Activated naive CD4-positive, alpha-beta T cell treated with anti-CD3 and anti-CD28 coated beads, Interleukin-2, amount 50 U/mL, for 72 hours (primary cell): ENCODE measurements around the gene PLEKHA7. TPM values are rescaled to one million over a fixed set of nuclear protein-coding genes. Genes with fewer than 3 reads are reported as not detected.
"Not testable (repeated sequence)": the region's sequence is repeated elsewhere in the genome, so short reads cannot be mapped to it uniquely, and the experiment has no call there.

Source experiments
- ATAC-seq, 2 donors: fragments of 150-1000 bp; cut with Tn5 transposase; 2 replicates each; pipeline ENCODE4 v1.10.0; 2021; ENCODE audit warnings: mild to moderate bottlenecking in 2 of 2, moderate library complexity in 2 of 2
- DNase-seq, 2 donors: peaks; one replicate each; pipeline ENCODE4 v3.0.0; 2021 to 2022; ENCODE audit warnings: low spot score in 2 of 2
- H3K27ac Mint-ChIP-seq, 2 donors: one replicate each; pipeline ENCODE4 v1.8.0; 2022; ENCODE audit warnings: mild to moderate bottlenecking in 2 of 2, mixed read lengths in 2 of 2
- H3K36me3 Mint-ChIP-seq, 2 donors: one replicate each; pipeline ENCODE4 v1.8.0; 2022; ENCODE audit warnings: mixed read lengths in 2 of 2
- H3K9me3 Mint-ChIP-seq, 2 donors: one replicate each; pipeline ENCODE4 v1.8.0; 2022; ENCODE audit warnings: mixed read lengths in 2 of 2
- total RNA-seq, 2 donors: library from RNA; stranded (reverse); gene quantifications; one replicate each; pipeline ENCODE4 v1.2.3, GENCODE V29; 2022

Gene PLEKHA7
- total RNA-seq, 2 donors from 2014 or later, result 3.6 to 5.7 TPM

DNA sequence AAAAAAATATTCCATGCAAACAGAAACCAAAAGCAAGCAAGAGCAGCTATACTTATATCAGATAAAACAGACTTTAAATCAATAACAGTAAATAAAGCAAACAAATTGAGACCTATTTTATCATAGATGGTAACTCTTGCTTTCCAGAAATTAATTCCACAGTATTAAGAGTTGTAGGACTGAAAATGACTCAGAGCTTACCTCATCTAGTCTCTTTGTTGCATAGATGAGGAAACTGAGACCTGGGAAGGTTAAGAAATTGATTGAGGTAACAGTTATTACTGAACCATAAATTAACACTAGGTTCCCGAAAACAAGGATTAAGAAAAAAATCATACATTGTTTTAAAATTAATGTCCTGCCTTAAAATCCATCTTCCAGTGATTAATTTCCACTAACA lies 123.8 kb downstream of the PLEKHA7 start:
- Mint-ChIP-seq H3K27ac (no peak overlapping the region), H3K36me3 (peaks cover 0 to 25% of the 10 kb centered on the region in 2 donors), H3K9me3 (peaks cover 0 to 20% of the 10 kb centered on the region in 2 donors)
- ATAC-seq (no peak), DNase-seq (no peak)

DNA sequence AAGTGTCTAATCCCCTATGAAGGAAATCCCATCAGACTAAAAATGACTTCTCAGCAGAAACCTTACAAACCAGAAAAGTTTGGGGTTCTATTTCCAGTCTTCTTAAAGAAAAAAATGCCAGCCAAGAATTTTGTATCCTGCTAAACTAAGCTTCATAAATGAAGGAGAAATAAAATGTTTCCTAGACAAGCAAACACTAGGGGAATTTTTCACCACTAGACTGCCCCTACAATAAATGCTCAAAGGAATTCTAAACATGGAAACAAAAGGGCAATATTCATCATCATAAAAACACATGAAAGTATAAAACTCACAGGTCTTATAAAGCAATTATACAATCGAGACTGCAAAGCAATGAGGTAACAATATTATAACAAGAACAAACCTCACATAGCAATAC lies 124.3 kb downstream of the PLEKHA7 start:
- Mint-ChIP-seq H3K36me3 (peaks cover 0 to 25% of the 10 kb centered on the region in 2 donors), H3K27ac (no peak overlapping the region), H3K9me3 (peaks cover 0 to 20% of the 10 kb centered on the region in 2 donors)
- DNase-seq, result no peak
- ATAC-seq, result no peak

DNA sequence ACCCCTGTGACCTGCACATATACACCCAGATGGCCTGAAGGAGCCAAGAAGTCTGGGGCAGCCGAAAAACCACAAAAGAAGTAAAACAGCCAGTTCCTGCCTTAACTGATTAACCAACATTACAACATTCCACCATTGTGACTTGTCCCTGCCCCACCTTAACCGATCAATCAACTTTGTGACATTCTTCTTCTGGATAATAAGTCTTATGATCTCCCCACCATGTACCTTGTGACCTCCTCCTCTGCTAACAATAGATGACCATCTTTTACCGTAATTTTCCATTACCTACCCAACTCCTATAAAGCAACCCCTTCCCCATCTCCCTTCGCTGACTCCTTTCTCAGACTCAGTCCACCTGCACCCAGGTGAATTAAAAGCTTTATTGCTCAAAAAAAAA lies 125.2 kb downstream of the PLEKHA7 start:
- H3K9me3 Mint-ChIP-seq, result peaks cover 0 to 20% of the 10 kb centered on the region in 2 donors
- H3K36me3 Mint-ChIP-seq, result peaks cover 0 to 20% of the 10 kb centered on the region in 2 donors
- not testable (repeated sequence) for ATAC-seq, H3K27ac Mint-ChIP-seq, DNase-seq

DNA sequence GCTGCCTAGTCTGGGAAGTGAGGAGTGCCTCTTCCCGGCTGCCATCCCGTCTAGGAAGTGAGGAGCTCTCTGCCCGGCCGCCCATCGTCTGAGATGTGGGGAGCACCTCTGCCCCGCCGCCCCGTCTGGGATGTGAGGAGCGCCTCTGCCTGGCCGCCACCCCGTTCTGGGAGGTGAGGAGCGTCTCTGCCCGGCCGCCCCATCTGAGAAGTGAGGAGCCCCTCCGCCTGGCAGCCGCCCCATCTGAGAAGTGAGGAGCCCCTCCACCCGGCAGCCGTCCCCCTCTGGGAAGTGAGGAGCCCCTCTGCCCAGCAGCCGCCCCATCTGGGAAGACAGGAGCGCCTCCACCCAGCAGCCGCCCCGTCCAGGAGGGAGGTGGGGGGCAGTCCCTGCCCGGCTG lies 126.3 kb downstream of the PLEKHA7 start:
- Mint-ChIP-seq H3K9me3 (peaks cover 0 to 20% of the 10 kb centered on the region in 2 donors), H3K36me3 (peaks cover 0 to 20% of the 10 kb centered on the region in 2 donors)
- not testable (repeated sequence) for ATAC-seq, DNase-seq, H3K27ac Mint-ChIP-seq

DNA sequence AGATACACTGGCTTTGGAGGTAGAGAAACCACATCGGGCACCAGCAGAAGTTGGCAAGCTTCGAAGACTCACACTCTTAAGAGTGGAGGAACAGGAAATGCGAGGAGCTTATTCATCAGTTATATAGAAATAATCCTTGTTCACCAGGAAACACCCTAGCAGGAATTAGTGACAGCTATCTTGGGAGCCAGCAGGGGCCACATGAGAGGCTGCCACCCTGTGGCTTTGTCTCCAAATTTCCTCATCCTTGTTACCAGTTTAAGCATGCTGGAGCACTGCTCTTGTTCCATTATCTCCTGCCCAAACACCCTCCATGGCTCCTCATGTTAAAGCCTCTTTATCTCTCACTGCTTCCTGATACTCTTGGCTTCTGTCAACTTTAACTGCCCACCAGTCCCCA lies 131.0 kb downstream of the PLEKHA7 start:
- no peaks in the 10 kb centered on the region for H3K36me3 Mint-ChIP-seq

DNA sequence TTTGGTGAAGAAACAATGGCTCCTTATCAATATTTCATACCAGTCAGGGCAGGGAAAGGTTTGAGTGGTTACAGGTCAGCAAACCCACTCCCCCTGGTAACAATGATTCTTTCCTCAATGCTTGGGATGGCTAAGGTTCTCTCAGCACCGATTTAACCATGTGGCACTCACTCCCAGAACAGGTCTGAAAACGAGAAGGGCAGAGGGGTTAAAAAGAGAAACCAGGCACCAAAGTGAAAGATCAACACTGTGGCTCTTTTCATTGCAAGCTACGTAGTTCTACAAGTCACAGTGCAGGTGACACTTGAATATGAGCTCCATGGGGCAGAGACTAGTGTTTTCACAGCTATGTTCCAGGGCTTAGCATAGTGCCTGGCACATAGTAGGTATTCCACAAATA lies 132.4 kb downstream of the PLEKHA7 start:
- H3K36me3 Mint-ChIP-seq, result no peaks in the 10 kb centered on the region
- ATAC-seq, result no peak
- peak overlapping the region in 1 of 2 donors; percentile 73 for H3K27ac Mint-ChIP-seq

More for the DNA sequence above, 131.0 kb downstream of the PLEKHA7 start:
- peak in 1 of 2 donors; percentile 28 for ATAC-seq
- Mint-ChIP-seq H3K9me3 (no peaks in the 10 kb centered on the region), H3K27ac (no peak overlapping the region)
- no peak for DNase-seq

DNA sequence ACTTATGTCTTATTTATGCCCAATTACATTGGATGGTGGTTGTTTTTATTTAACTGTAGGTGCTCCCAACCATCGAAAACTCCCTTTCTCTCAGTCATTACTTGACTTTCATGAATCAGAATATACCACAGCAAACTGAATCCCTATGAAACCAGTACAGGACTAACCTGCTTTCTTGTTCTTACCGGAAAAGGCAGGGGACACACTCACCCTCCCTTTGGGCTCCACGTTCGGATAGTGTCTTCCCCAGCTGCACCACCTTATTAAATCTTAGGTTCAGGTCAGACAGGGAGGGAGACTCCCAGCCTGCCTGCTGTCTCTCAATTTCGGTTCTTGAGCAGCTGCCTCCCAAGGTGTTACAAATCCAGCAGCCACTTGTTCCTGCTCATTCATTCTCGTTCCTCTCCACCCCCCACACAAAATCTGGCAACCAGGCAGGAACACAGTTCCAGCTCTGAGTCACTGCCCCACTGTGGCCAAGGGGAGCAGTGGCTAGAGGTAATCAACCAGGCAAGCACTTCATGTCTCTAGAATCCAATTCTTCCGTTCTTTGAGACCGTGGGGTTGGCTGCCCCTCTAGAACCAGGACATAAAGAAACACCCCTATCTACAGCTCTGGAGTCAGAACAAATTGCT lies 133.0 kb downstream of the PLEKHA7 start:
- DNase-seq (no peak), ATAC-seq (peak; percentile 32 to 36)
- Mint-ChIP-seq H3K36me3 (no peaks in the 10 kb centered on the region), H3K9me3 (no peaks in the 10 kb centered on the region), H3K27ac (peak overlapping the region in 1 of 2 donors; percentile 73)

More for the DNA sequence above, 132.4 kb downstream of the PLEKHA7 start:
- DNase-seq, result no peak
- H3K9me3 Mint-ChIP-seq, result no peaks in the 10 kb centered on the region

DNA sequence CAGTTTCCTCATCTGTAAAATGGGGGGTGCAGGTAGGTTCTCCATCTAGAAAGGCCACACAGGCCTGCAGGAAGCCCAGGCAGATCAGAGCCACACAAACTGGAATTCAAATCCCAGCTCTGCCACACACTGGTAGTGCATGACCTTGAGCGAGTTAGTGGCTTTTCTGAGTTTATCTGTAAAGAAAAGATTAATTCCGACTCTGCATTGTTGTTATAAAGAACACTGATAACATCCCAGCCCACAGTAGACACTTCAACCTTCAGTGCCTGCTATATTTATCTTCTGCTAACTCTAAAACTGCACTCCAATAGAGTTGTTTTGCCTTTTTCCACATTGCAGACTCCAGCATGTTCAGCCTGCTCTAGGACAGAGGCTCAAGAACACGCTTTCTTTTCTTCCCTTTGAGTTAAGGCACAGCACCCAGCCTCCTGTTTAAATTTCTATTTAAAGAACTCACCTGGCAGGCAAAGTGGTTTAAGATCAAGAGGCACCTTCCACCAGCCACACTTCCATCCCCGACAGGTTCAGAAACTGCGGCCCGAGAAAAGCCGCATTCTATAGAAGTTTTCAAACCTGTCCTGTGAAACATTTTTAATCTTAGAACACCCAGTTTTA lies 133.9 kb downstream of the PLEKHA7 start:
- ATAC-seq (no peak), DNase-seq (no peak)
- no peaks in the 10 kb centered on the region for H3K36me3 Mint-ChIP-seq
- H3K27ac Mint-ChIP-seq, result no peak overlapping the region
- H3K9me3 Mint-ChIP-seq, result no peaks in the 10 kb centered on the region

DNA sequence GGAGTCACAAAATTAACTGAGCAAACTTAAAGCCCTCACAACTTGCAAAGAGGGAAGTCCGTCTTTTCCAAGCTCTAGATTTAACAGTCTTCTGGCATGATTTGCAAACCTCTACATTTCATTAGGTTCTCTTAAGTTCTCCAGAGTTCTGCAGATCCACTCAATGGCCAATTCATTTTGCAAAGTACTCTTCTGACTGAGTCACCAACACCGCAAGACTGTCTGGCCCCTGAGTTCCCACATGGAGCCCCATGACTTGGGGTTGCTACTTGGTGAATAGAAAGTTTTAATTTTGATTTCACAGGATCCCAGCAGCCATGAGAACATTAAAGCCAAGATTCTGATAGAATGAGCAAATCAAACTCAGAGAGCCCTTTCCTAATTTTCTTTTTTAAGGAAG lies 134.5 kb downstream of the PLEKHA7 start:
- Mint-ChIP-seq H3K9me3 (no peaks in the 10 kb centered on the region), H3K27ac (no peak overlapping the region), H3K36me3 (no peaks in the 10 kb centered on the region)
- DNase-seq (no peak), ATAC-seq (no peak)

DNA sequence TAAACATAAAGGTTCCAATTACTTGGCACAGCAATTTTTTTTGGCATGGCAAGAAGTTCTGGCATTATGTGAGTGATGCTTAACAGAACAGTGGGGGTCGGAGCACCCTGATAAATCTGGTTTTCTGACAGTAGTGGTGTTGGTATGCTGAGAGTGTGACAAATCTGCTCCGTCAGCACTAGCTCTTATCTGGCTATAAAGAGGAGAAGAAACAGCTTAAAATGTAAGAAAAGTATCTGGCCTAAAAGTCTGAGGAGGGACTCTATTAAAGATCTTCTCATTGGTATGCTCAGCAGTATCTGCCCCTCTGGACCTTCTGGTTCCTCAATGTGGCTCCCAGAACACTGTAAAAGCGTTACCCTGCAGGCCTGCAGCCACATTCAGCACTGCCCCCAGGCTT lies 137.4 kb downstream of the PLEKHA7 start:
- DNase-seq, result no peak
- H3K9me3 Mint-ChIP-seq, result no peaks in the 10 kb centered on the region

DNA sequence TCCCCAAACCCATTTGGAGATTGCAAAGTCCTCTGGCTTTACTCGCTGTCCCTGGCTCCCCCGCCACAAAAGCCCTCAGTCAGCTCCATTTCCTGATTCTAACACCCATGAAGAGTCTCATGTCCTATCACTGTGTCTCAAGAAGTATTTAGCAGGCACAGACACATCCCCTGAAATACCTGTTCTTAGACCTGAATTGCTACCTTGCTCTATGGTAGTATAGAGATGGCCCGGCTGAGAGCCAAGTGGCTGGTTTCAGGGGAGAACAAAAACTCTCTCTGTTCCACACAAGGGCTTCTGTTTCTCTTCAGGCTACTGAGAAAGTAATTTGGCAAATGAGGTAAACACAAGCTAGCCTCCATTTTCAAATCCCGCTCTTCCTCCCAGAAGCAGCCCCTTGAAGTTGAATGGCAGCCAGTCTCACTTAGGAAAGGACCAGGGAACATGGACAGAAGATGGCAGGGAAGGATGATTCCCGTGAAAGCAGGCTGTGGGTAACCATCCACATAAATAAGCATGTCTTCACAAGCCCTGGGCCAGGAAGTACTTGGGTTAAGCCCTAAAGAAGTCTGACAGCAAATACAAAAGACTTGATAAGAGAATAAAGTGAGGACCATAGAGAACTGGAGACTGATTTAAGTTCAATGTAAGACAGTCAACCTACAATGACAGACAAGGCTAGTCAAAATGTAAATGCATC lies 138.0 kb downstream of the PLEKHA7 start:
- Mint-ChIP-seq H3K36me3 (no peaks in the 10 kb centered on the region), H3K9me3 (no peaks in the 10 kb centered on the region), H3K27ac (no peak overlapping the region)
- ATAC-seq (no peak), DNase-seq (no peak)

More for the DNA sequence above, 137.4 kb downstream of the PLEKHA7 start:
- H3K27ac Mint-ChIP-seq, result no peak overlapping the region
- no peak for ATAC-seq
- no peaks in the 10 kb centered on the region for H3K36me3 Mint-ChIP-seq

DNA sequence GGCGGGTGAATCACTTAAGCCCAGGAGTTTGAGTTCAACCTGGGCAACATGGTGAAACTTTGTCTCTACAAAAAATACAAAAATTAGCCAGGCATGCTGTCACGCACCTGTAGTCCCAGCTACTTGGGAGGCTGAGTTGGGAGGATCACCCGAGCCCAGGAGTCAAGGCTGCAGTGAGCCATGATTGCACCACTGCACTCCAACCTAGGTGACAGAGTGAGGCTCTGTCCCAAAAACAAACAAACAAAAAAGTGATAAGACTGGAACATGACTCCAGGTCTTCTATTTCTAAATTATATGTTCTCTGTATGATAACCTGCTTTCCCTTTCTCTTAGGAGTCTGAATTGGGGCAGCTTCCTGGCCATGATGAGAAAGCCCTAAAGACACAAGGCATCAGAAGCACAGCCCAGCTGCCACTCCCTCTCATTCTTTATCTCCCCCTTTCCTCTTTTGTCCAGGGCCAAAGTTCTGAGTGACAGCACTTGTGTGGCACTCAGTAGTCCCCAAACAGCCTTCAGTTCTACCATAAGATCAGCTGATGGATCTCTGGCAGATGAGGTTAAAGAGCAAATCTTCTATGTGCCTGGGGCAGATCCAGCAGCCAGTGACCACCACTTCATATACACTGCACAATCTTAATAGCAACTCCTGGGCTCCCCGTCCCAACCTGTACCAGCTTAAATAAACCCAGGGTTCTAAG lies 139.8 kb downstream of the PLEKHA7 start:
- H3K9me3 Mint-ChIP-seq, result no peaks in the 10 kb centered on the region
- H3K36me3 Mint-ChIP-seq, result no peaks in the 10 kb centered on the region
- ATAC-seq, result no peak
- DNase-seq, result no peak
- H3K27ac Mint-ChIP-seq, result peak overlapping the region in 1 of 2 donors; percentile 37

DNA sequence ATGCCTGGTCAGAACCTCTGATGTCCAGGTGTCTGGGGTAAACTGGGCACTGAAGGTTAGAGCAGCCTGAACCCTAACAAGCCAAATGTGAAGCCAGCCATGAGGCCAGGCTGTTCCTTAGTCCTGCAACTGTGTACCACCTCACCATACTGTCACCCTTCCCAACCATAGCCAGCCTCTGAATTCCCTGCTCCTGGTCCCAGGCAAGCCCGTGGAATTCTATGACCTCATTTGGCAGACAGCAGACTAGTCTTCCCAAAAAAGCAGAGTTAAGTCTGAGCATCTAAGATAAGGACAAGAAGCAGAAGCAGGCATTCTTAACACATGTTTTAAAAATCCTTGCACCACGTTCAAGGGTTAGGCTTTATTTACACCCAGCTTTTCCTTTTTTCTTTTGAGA lies 140.9 kb downstream of the PLEKHA7 start:
- no peaks in the 10 kb centered on the region for H3K9me3 Mint-ChIP-seq
- H3K27ac Mint-ChIP-seq, result no peak overlapping the region
- no peak for ATAC-seq

DNA sequence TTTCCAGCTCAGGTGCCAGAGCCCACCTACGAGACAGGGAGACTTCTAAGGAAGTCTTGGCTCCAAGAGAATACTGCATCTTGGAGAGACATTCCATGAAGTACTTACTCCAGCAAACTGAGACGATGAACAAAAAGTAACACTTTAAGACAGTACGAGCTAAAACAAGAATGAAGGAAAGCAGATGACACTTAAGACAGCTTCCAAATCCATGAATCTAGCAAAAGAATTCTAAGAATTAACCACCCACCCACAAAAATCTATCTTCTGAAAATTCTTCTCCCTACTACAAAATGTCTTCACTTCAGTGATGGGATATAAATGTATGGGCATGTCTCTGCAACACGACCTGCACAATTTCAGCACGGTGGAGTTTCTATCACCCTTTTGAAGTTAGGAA lies 142.8 kb downstream of the PLEKHA7 start:
- no peak for ATAC-seq
- H3K27ac Mint-ChIP-seq, result no peak overlapping the region
- peaks cover 0 to 6% of the 10 kb centered on the region in 2 donors for H3K36me3 Mint-ChIP-seq

More for the DNA sequence above, 140.9 kb downstream of the PLEKHA7 start:
- no peaks in the 10 kb centered on the region for H3K36me3 Mint-ChIP-seq
- no peak for DNase-seq

DNA sequence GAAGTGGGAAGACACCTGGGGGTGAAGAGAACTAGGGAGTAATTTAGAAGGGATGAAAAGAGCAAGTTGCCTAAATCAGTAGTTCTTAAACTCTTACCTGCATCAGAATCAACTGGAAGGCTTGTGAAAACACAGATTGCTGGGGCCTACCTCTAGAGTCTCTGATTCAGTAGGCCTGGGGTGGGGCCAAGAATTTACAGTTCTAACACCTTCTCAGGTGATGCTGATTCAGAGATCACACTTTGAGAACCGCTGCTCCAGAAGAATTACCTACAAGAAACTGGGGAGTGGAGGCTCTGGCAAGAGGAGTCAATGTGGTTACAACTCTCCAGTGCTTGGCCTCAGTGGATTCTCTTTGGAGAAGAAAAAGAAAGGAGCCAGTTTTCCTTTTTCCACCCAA lies 147.1 kb downstream of the PLEKHA7 start:
- DNase-seq (no peak), ATAC-seq (no peak)
- H3K9me3 Mint-ChIP-seq, result peaks cover 4 to 11% of the 10 kb centered on the region in 2 donors
- peaks cover 4 to 27% of the 10 kb centered on the region in 2 donors for H3K36me3 Mint-ChIP-seq
- H3K27ac Mint-ChIP-seq, result no peak overlapping the region

More for the DNA sequence above, 142.8 kb downstream of the PLEKHA7 start:
- peaks cover 0 to 4% of the 10 kb centered on the region in 2 donors for H3K9me3 Mint-ChIP-seq
- DNase-seq, result no peak

DNA sequence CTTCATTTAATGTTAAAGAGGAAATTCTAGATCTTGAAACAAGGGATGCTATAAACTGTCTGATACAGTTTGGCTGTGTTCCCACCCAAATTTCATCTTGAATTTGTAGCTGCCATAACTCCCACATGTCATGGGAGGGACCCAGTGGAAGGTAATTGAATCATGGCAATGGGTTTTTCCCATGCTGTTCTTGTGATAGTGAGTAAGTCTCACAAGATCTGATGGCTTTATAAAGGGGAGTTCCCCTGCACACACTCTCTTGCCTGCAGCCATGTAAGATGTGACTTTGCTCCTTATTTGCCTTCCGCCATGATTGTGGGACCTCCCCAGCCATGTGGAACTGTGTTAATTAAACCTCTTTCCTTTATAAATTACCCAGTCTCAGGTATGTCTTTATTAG lies 149.8 kb downstream of the PLEKHA7 start:
- H3K36me3 Mint-ChIP-seq, result peaks cover 4 to 27% of the 10 kb centered on the region in 2 donors

DNA sequence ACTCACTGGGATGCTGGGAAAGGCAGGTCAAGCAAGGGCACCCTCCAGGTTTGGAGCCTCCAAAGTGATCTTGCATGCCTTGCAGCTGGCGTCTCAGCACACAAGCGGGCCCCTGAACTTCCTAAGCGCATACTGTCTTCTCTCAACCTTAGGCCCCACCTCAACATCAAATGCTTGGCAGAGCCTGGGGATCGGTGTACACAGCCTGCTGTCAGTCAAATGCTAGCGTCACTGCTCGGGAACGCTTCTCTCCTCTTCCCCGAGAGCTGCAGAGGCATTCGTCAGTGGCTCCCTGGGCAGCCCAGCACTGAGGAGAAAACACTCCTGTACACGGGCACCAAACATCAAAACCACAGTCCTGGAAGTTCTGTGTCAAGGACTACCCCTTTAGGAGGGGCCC lies 150.8 kb downstream of the PLEKHA7 start:
- ATAC-seq (no peak), DNase-seq (no peak)
- no peak overlapping the region for H3K27ac Mint-ChIP-seq
- peaks cover 4 to 27% of the 10 kb centered on the region in 2 donors for H3K36me3 Mint-ChIP-seq
- H3K9me3 Mint-ChIP-seq, result peaks cover 4 to 11% of the 10 kb centered on the region in 2 donors

More for the DNA sequence above, 149.8 kb downstream of the PLEKHA7 start:
- peak overlapping the region in 1 of 2 donors; percentile 86 for H3K27ac Mint-ChIP-seq
- H3K9me3 Mint-ChIP-seq, result peaks cover 4 to 11% of the 10 kb centered on the region in 2 donors
- DNase-seq (peak in 1 of 2 donors; percentile 16), ATAC-seq (peak; percentile 69 to 88)
